DOHH2 (cell line): ENCODE data around the gene WDR70.

Experiments
- H3F3A ChIP-seq: fragments of 200-600 bp; sonication (generic), shearing (Covaris generic); 2 replicates; pipeline ENCODE4 v1.6.0; 2016; ENCODE audit warnings: antibody characterized with exemption, mild to moderate bottlenecking; ENCODE audit not compliant: control insufficient read depth, insufficient read depth
- H3K27ac ChIP-seq: fragments of 200-600 bp; sonication (generic); 2 replicates; pipeline ENCODE4 v1.5.1; 2014; ENCODE audit warnings: low read depth, mild to moderate bottlenecking, low read length, moderate library complexity
- H3K27me3 ChIP-seq: fragments of 200-600 bp; sonication (generic); 2 replicates; pipeline ENCODE4 v1.6.1; 2014; ENCODE audit warnings: mild to moderate bottlenecking, low read length, mixed read lengths; ENCODE audit not compliant: control insufficient read depth
- H3K36me3 ChIP-seq: fragments of 200-600 bp; sonication (generic); 2 replicates; pipeline ENCODE4 v1.6.1; 2014; ENCODE audit warnings: mild to moderate bottlenecking, low read length, moderate library complexity, mixed read lengths; ENCODE audit not compliant: control insufficient read depth
- H3K4me1 ChIP-seq: fragments of 200-600 bp; sonication (generic); 2 replicates; pipeline ENCODE4 v1.6.1; 2014; ENCODE audit warnings: mild to moderate bottlenecking, low read length, mixed read lengths; ENCODE audit not compliant: control insufficient read depth
- H3K4me2 ChIP-seq: fragments of 200-600 bp; sonication (generic); 2 replicates; pipeline ENCODE4 v1.6.0; 2014; ENCODE audit warnings: mild to moderate bottlenecking, low read length, moderate library complexity
- H3K4me3 ChIP-seq: fragments of 200-600 bp; sonication (generic); 2 replicates; pipeline ENCODE4 v1.5.1; 2014; ENCODE audit warnings: mild to moderate bottlenecking, low read length, mixed read lengths
- H3K79me2 ChIP-seq: fragments of 200-600 bp; sonication (generic); 2 replicates; pipeline ENCODE4 v1.6.1; 2014; ENCODE audit warnings: mild to moderate bottlenecking, low read length, mixed read lengths; ENCODE audit not compliant: control insufficient read depth
- H3K9me2 ChIP-seq: fragments of 200-600 bp; sonication (generic); replicated peaks from 2 replicates; pipeline ENCODE4 v1.6.1; 2014; ENCODE audit warnings: mild to moderate bottlenecking, low read length, mixed read lengths; ENCODE audit not compliant: control insufficient read depth
- H3K9me3 ChIP-seq: fragments of 200-600 bp; sonication (generic); 2 replicates; pipeline ENCODE4 v1.6.1; 2014; ENCODE audit warnings: antibody characterized with exemption, low read length, mixed read lengths; ENCODE audit not compliant: control insufficient read depth, insufficient read depth
- H4K20me1 ChIP-seq: fragments of 200-600 bp; sonication (generic); 2 replicates; pipeline ENCODE4 v1.6.0; 2014; ENCODE audit warnings: low read depth, mild to moderate bottlenecking, antibody characterized with exemption, low read length, moderate library complexity; ENCODE audit not compliant: control insufficient read depth, insufficient read depth
- EZH2phosphoT487 ChIP-seq: fragments of 200-600 bp; sonication (generic); IDR thresholded peaks from 2 replicates; pipeline ENCODE4 v1.6.1; 2017; ENCODE audit warnings: borderline replicate concordance, mild to moderate bottlenecking, antibody characterized with exemption, low read length, moderate library complexity, mixed read lengths
- TF ChIP-seq, protein P1 (sequence below): fragments of 200-600 bp; sonication (generic); IDR thresholded peaks from one replicate; pipeline ENCODE4 v1.5.1; 2014; ENCODE audit warnings: antibody characterized with exemption, mild to moderate bottlenecking, low read depth, low read length; ENCODE audit not compliant: poor library complexity, severe bottlenecking

Gene WDR70

DNA sequence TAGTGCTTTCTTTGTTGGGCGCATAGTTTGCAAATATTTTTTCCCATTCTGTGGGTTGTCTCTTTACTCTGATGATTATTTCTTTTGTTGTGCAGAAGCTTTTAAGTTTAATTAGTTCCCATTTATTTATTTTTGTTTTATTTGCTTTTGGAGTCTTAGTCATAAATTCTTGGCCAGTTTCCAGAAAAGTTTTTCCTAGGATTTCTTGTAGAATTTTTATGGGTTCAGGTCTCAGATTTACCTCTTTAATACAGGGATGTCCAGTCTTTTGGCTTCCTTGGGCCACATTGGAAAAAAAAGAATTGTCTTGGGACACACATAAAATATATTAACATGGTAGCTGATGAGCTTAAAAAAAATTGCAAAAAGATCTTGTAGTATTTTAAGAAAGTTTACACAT lies 122.0 kb downstream of the WDR70 start:
- Histone ChIP-seq H3K36me3 (no peaks in the 10 kb centered on the region), H4K20me1 (no peaks in the 10 kb centered on the region), H3K9me3 (no peaks in the 10 kb centered on the region), H3K27ac (no peak overlapping the region), H3K79me2 (no peaks in the 10 kb centered on the region), H3K4me3 (no peak overlapping the region), H3K4me2 (no peak overlapping the region), H3K4me1 (no peaks in the 10 kb centered on the region), H3F3A (no peaks in the 10 kb centered on the region), H3K9me2 (no peaks in the 10 kb centered on the region), H3K27me3 (no peaks in the 10 kb centered on the region)
- TF ChIP-seq, protein P1, sequence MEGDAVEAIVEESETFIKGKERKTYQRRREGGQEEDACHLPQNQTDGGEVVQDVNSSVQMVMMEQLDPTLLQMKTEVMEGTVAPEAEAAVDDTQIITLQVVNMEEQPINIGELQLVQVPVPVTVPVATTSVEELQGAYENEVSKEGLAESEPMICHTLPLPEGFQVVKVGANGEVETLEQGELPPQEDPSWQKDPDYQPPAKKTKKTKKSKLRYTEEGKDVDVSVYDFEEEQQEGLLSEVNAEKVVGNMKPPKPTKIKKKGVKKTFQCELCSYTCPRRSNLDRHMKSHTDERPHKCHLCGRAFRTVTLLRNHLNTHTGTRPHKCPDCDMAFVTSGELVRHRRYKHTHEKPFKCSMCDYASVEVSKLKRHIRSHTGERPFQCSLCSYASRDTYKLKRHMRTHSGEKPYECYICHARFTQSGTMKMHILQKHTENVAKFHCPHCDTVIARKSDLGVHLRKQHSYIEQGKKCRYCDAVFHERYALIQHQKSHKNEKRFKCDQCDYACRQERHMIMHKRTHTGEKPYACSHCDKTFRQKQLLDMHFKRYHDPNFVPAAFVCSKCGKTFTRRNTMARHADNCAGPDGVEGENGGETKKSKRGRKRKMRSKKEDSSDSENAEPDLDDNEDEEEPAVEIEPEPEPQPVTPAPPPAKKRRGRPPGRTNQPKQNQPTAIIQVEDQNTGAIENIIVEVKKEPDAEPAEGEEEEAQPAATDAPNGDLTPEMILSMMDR, result no peak
- TF ChIP-seq EZH2phosphoT487, result no peak

DNA sequence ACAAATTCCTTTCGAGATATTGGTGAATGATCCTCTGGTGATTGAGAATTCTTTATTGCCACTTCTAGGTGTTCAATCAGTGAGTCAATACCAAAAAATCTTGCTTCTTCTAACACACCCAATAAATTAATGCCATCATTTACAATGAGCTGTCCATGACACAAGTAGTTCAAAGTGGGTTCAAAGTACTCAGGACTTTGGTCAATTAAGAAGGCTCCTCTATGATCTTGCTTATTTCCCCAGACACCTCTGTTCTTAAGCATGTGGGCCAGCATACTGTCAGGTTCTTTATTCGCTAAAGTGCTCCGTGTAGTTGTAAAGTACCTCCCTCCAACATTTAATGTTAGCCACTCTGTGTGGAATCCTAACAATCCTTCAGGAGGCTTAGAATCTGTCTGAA lies 127.1 kb downstream of the WDR70 start:
- no peaks in the 10 kb centered on the region for H3K27me3 ChIP-seq
- H3F3A ChIP-seq, result no peaks in the 10 kb centered on the region
- no peaks in the 10 kb centered on the region for H3K36me3 ChIP-seq
- H4K20me1 ChIP-seq, result no peaks in the 10 kb centered on the region
- H3K9me3 ChIP-seq, result no peaks in the 10 kb centered on the region
- no peak overlapping the region for H3K4me3 ChIP-seq
- no peaks in the 10 kb centered on the region for H3K4me1 ChIP-seq
- no peak overlapping the region for H3K4me2 ChIP-seq
- H3K9me2 ChIP-seq, result no peaks in the 10 kb centered on the region
- no peak overlapping the region for H3K27ac ChIP-seq
- TF ChIP-seq, protein P1, result no peak
- TF ChIP-seq EZH2phosphoT487, result no peak
- no peaks in the 10 kb centered on the region for H3K79me2 ChIP-seq

DNA sequence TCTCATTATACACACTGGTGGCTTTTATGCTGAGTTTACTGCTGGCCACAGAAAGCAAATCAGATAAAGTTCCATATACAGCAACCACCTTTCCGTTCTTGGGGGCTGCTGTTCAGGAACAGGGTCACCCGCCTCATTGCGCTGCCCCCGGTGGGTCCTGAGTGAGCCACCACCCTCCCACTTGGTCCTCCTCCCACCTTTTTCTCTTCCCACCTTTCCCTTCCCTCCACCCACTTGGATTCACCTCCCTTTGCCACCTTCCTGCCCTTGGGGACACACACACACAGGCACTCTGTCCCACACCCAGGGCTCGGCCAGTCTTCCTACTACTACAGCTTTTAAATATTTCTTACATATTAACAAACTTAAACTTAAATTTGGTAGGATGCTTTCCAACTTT lies 127.6 kb downstream of the WDR70 start:
- no peaks in the 10 kb centered on the region for H3K9me3 ChIP-seq
- no peaks in the 10 kb centered on the region for H3K27me3 ChIP-seq
- no peaks in the 10 kb centered on the region for H3K36me3 ChIP-seq
- TF ChIP-seq, protein P1, result no peak
- TF ChIP-seq EZH2phosphoT487, result no peak
- no peak overlapping the region for H3K4me3 ChIP-seq
- H3K4me2 ChIP-seq, result no peak overlapping the region
- no peaks in the 10 kb centered on the region for H3K79me2 ChIP-seq
- H3K27ac ChIP-seq, result no peak overlapping the region
- H3K4me1 ChIP-seq, result no peaks in the 10 kb centered on the region
- no peaks in the 10 kb centered on the region for H3K9me2 ChIP-seq
- no peaks in the 10 kb centered on the region for H4K20me1 ChIP-seq
- no peaks in the 10 kb centered on the region for H3F3A ChIP-seq

DNA sequence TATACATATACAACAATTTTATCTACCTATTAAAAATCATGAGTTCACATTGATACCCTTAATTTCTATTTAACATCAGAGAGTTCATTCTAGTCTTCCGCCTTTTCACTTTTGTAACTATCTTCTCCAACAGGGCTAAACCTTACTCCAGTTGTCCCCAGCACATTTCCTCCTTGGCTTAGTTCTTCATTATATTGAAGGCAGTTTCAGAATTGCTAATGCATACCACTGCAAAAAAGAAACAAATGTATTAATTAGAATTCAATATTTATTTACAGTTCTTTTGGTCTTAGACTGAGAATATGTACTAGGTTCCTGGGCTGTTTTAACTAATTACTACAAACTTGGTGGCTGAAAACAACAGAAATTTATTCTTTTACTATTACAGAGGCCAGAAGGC lies 132.5 kb downstream of the WDR70 start:
- Histone ChIP-seq H3F3A (no peaks in the 10 kb centered on the region), H3K4me2 (no peak overlapping the region), H3K79me2 (no peaks in the 10 kb centered on the region)

More for the DNA sequence above, 132.5 kb downstream of the WDR70 start:
- H3K9me2 ChIP-seq, result no peaks in the 10 kb centered on the region
- H3K4me3 ChIP-seq, result no peak overlapping the region
- H3K27me3 ChIP-seq, result no peaks in the 10 kb centered on the region
- no peaks in the 10 kb centered on the region for H3K4me1 ChIP-seq
- TF ChIP-seq, protein P1, result no peak
- TF ChIP-seq EZH2phosphoT487, result no peak
- H3K36me3 ChIP-seq, result no peaks in the 10 kb centered on the region
- no peak overlapping the region for H3K27ac ChIP-seq
- H3K9me3 ChIP-seq, result no peaks in the 10 kb centered on the region
- no peaks in the 10 kb centered on the region for H4K20me1 ChIP-seq
